ENCODE measurements around the gene ZDHHC14.

The ZDHHC14 gene

DNA sequence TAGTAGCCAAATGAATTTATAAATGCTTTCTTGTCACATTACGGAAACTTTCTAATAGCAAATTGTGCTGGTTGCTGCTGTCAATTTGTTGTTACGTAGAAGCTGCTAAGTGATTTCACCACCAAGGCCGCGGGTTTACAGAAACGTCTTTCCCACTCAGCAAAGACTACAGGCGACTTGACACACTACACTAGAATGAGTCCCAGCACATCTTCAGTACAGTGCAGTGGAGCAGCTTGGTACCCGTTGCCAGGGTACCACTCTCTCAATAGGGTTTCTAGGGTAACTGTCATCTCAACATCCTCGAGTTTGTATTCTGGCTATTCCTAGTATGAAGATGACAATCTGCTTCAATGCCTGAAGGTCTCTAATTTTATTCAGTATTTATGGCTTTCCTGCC, 22.7 kb upstream of the ZDHHC14 start:
- Histone ChIP-seq H3K4me1 (ENCODE audit: control insufficient read depth in 2 of 2, insufficient read depth in 2 of 2, low read length in 2 of 2) (no peaks in the 10 kb centered on the region), H3K27ac (ENCODE audit: low read depth in 2 of 2, low read length in 2 of 2) (no peak overlapping the region), H3K9me3 (ENCODE audit: control insufficient read depth in 2 of 2, low read length in 2 of 2) (no peaks in the 10 kb centered on the region), H3K27me3 (ENCODE audit: control insufficient read depth in 2 of 2, insufficient read depth in 2 of 2, low read length in 2 of 2) (peaks cover 0 to 4% of the 10 kb centered on the region in 2 donors), H3K36me3 (ENCODE audit: control insufficient read depth in 2 of 2, insufficient read depth in 2 of 2, low read length in 2 of 2) (no peaks in the 10 kb centered on the region), H3K9ac (ENCODE audit: low read depth in 1 of 2, low read length in 2 of 2) (no peak overlapping the region), H3K4me3 (ENCODE audit: low read length in 2 of 2) (no peak overlapping the region)

DNA sequence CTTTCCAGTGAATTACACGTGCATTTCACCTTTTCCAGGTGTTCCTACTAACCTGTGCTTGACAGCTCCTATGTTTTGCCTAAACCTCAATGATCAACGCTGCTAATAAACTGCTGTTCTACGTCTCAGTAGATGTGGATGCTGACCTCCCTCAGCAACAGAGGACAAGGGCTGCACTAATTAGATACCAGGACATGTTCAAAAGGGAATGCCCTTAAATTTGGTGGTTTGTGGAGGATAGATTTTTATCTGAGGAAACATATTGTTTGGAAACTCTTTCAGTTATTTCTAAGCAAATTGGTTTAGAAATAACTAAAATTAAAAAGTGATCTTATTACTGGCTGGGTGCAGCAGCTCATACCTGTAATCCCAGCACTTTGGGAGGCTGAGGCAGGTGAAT, 19.1 kb upstream of the ZDHHC14 start:
- Histone ChIP-seq H3K36me3 (ENCODE audit: control insufficient read depth in 2 of 2, insufficient read depth in 2 of 2, low read length in 2 of 2) (no peaks in the 10 kb centered on the region), H3K27ac (ENCODE audit: low read depth in 2 of 2, low read length in 2 of 2) (no peak overlapping the region), H3K27me3 (ENCODE audit: control insufficient read depth in 2 of 2, insufficient read depth in 2 of 2, low read length in 2 of 2) (peaks cover 0 to 4% of the 10 kb centered on the region in 2 donors), H3K9me3 (ENCODE audit: control insufficient read depth in 2 of 2, low read length in 2 of 2) (no peaks in the 10 kb centered on the region), H3K9ac (ENCODE audit: low read depth in 1 of 2, low read length in 2 of 2) (no peak overlapping the region), H3K4me3 (ENCODE audit: low read length in 2 of 2) (no peak overlapping the region), H3K4me1 (ENCODE audit: control insufficient read depth in 2 of 2, insufficient read depth in 2 of 2, low read length in 2 of 2) (no peaks in the 10 kb centered on the region)

DNA sequence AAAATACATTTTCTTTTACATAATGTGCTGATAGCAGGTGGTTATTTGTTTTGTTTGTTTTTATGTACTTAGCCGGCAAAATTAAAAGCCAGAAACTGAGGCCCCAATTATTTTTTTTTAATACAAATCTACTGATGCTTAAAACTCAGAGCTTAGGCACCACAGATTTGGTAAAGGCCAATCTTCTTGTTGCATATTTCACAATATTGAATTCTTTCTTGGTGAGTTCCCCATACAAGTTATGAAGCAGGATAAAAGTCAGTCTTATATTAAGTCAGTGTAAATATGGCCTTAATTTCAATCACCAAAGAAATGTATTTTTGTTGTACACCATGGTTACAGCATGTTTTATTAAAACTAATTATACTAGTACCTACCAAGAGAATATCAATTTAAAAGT, 16.3 kb upstream of the ZDHHC14 start:
- no peak overlapping the region for H3K4me3 ChIP-seq (ENCODE audit: low read length in 2 of 2)
- H3K9ac ChIP-seq (ENCODE audit: low read depth in 1 of 2, low read length in 2 of 2) = no peak overlapping the region
- H3K27me3 ChIP-seq (ENCODE audit: control insufficient read depth in 2 of 2, insufficient read depth in 2 of 2, low read length in 2 of 2) = no peaks in the 10 kb centered on the region
- no peaks in the 10 kb centered on the region for H3K9me3 ChIP-seq (ENCODE audit: control insufficient read depth in 2 of 2, low read length in 2 of 2)
- no peaks in the 10 kb centered on the region for H3K36me3 ChIP-seq (ENCODE audit: control insufficient read depth in 2 of 2, insufficient read depth in 2 of 2, low read length in 2 of 2)
- no peak overlapping the region for H3K27ac ChIP-seq (ENCODE audit: low read depth in 2 of 2, low read length in 2 of 2)
- no peaks in the 10 kb centered on the region for H3K4me1 ChIP-seq (ENCODE audit: control insufficient read depth in 2 of 2, insufficient read depth in 2 of 2, low read length in 2 of 2)

DNA sequence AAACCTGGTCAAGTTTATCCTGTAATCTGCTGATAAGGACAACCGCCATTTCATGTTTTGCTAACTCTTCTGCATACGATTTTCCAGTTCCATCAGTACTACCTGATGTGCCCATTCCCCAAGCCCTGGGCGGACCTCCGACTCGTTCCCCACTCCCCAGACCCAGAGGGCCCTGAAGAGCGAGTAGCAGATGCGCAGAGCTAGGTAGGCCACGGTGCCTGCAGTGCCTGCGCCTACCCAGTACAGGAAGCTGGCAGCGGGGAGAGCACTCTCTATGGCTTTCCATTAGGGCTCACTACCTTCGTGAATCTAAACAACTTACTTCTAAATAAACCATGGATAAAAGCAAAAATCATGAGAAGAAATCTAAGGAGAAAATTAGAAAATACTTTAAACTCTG, 14.3 kb upstream of the ZDHHC14 start:
- no peaks in the 10 kb centered on the region for H3K27me3 ChIP-seq (ENCODE audit: control insufficient read depth in 2 of 2, insufficient read depth in 2 of 2, low read length in 2 of 2)
- H3K36me3 ChIP-seq (ENCODE audit: control insufficient read depth in 2 of 2, insufficient read depth in 2 of 2, low read length in 2 of 2) = no peaks in the 10 kb centered on the region
- no peak overlapping the region for H3K4me3 ChIP-seq (ENCODE audit: low read length in 2 of 2)
- H3K4me1 ChIP-seq (ENCODE audit: control insufficient read depth in 2 of 2, insufficient read depth in 2 of 2, low read length in 2 of 2) = no peaks in the 10 kb centered on the region
- no peaks in the 10 kb centered on the region for H3K9me3 ChIP-seq (ENCODE audit: control insufficient read depth in 2 of 2, low read length in 2 of 2)
- H3K9ac ChIP-seq (ENCODE audit: low read depth in 1 of 2, low read length in 2 of 2) = no peak overlapping the region
- H3K27ac ChIP-seq (ENCODE audit: low read depth in 2 of 2, low read length in 2 of 2) = no peak overlapping the region

DNA sequence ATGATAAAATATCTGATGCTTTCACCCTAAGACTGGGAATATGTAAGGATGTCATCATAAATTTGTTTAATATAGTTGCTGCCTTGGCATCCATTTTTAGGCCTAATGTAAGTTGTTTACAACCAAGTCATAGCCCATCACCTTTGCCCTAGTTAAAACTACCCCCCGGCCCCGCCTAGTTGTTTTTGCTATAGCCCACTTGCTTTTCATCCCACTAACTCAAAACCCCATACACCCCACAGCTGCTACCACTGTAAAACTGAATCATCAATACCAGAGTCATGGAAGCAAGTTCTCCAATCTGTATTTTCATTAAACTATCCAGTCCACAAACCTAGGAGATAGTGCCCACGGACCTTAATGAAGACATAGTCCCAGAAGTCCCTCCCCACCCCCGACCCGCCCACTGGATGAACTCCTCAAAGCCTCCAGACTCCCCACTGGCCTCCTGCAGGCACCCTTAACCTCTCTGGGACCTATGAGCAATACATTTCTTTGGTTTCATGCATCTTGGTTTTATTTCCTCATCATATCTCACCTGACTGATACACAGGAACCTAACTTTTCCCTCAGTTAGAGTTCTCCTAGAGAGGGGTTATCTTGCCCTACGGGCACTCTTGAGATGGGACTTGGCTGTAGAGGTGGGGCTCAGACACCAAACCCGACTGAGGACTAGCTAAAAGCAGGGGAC, 12.5 kb upstream of the ZDHHC14 start:
- H3K27me3 ChIP-seq (ENCODE audit: control insufficient read depth in 2 of 2, insufficient read depth in 2 of 2, low read length in 2 of 2) = no peaks in the 10 kb centered on the region
- no peaks in the 10 kb centered on the region for H3K9me3 ChIP-seq (ENCODE audit: control insufficient read depth in 2 of 2, low read length in 2 of 2)
- H3K4me1 ChIP-seq (ENCODE audit: control insufficient read depth in 2 of 2, insufficient read depth in 2 of 2, low read length in 2 of 2) = no peaks in the 10 kb centered on the region

DNA sequence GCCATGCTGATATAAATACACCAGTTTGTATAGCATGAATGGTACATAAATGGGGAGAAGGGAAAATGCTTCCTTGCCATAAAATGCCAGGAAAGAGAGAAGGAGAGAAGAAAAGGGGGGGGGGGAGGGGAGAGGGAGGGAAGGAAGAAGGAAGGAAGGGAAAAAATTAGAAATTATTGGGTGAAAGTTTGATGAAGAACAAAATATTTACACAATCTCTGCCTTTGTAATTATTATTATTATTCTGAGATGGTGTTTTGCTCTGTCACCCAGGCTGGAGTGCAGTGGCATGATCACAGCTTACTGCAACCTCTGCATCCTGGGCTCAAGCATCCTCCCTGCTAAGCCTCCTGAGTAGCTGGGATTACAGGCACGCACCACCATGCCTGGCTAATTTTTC, 10.2 kb upstream of the ZDHHC14 start:
- H3K4me3 ChIP-seq (ENCODE audit: low read length in 2 of 2) = no peak overlapping the region
- no peak overlapping the region for H3K27ac ChIP-seq (ENCODE audit: low read depth in 2 of 2, low read length in 2 of 2)
- no peaks in the 10 kb centered on the region for H3K27me3 ChIP-seq (ENCODE audit: control insufficient read depth in 2 of 2, insufficient read depth in 2 of 2, low read length in 2 of 2)

More for the DNA sequence above, 12.5 kb upstream of the ZDHHC14 start:
- Histone ChIP-seq H3K9ac (ENCODE audit: low read depth in 1 of 2, low read length in 2 of 2) (no peak overlapping the region), H3K4me3 (ENCODE audit: low read length in 2 of 2) (no peak overlapping the region), H3K36me3 (ENCODE audit: control insufficient read depth in 2 of 2, insufficient read depth in 2 of 2, low read length in 2 of 2) (no peaks in the 10 kb centered on the region), H3K27ac (ENCODE audit: low read depth in 2 of 2, low read length in 2 of 2) (no peak overlapping the region)

DNA sequence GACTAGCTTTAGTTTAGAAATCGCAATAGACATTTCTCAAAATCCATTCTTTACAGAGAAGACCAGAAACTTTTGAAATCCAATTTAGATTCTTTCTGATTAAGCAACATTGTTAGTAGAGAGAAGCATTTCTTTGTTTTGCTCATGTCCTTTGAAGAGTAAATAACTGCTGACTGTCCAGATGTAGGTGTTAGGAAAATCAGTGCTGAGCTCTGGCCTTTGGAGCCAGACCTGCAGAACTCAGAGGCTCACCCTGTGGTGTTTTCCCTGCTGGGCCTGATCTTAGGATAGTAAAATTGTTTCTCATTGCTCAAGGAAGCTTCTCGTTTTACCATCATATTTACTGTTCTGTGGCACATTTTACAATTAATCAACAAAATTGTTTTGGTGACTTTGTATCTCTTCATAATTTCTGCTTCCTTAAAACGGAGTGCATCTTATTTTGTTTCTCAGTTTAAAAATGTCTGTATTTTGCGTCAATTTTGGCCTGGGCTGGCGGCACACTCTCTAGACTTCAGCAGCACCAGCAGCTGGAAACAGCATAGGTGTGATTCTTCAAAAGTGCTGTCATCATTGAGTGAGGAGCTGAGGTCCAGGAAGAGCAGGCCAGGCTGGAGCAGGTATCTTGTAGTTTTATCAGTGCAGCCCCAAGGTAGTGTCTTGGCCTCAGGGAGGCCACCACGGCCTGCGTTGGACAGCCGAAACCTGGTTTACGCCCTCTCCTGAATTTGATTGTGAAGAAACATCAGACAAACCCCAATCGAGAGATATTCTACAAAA, 8.3 kb upstream of the ZDHHC14 start:
- Histone ChIP-seq H3K36me3 (ENCODE audit: control insufficient read depth in 2 of 2, insufficient read depth in 2 of 2, low read length in 2 of 2) (no peaks in the 10 kb centered on the region), H3K9ac (ENCODE audit: low read depth in 1 of 2, low read length in 2 of 2) (no peak overlapping the region), H3K9me3 (ENCODE audit: control insufficient read depth in 2 of 2, low read length in 2 of 2) (no peaks in the 10 kb centered on the region), H3K27ac (ENCODE audit: low read depth in 2 of 2, low read length in 2 of 2) (no peak overlapping the region), H3K4me3 (ENCODE audit: low read length in 2 of 2) (no peak overlapping the region), H3K4me1 (ENCODE audit: control insufficient read depth in 2 of 2, insufficient read depth in 2 of 2, low read length in 2 of 2) (no peaks in the 10 kb centered on the region), H3K27me3 (ENCODE audit: control insufficient read depth in 2 of 2, insufficient read depth in 2 of 2, low read length in 2 of 2) (no peaks in the 10 kb centered on the region)

More for the DNA sequence above, 10.2 kb upstream of the ZDHHC14 start:
- Histone ChIP-seq H3K9ac (ENCODE audit: low read depth in 1 of 2, low read length in 2 of 2) (no peak overlapping the region), H3K9me3 (ENCODE audit: control insufficient read depth in 2 of 2, low read length in 2 of 2) (no peaks in the 10 kb centered on the region), H3K36me3 (ENCODE audit: control insufficient read depth in 2 of 2, insufficient read depth in 2 of 2, low read length in 2 of 2) (no peaks in the 10 kb centered on the region), H3K4me1 (ENCODE audit: control insufficient read depth in 2 of 2, insufficient read depth in 2 of 2, low read length in 2 of 2) (no peaks in the 10 kb centered on the region)

DNA sequence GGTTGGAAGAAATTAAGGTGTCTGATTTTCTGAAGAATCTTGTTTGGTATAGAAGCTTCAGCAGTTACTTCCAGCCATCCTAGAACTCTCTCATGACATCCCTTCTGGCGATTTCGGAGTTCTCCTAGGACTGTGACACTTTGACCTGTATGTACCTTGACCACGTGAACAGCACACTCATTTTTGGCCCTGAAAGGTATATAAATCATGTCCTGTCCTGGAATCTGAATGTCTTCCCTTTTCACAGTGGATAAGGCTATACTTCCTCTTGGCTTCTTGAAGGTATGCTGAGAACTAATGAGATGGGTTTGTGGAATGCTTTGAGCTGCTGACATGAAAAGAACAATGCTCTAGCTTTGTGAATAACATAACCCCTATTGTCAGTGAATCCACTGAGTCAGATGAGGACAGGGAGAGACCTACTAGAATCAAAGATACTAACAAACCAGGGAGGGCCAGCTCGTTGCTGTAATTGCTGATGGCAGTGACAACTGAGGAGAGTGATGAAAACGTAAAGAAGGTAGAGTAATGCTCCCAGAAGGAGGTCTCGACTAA, 6.0 kb upstream of the ZDHHC14 start:
- H3K27me3 ChIP-seq (ENCODE audit: control insufficient read depth in 2 of 2, insufficient read depth in 2 of 2, low read length in 2 of 2) = no peaks in the 10 kb centered on the region
- no peak overlapping the region for H3K27ac ChIP-seq (ENCODE audit: low read depth in 2 of 2, low read length in 2 of 2)
- H3K9me3 ChIP-seq (ENCODE audit: control insufficient read depth in 2 of 2, low read length in 2 of 2) = no peaks in the 10 kb centered on the region
- H3K36me3 ChIP-seq (ENCODE audit: control insufficient read depth in 2 of 2, insufficient read depth in 2 of 2, low read length in 2 of 2) = no peaks in the 10 kb centered on the region
- H3K9ac ChIP-seq (ENCODE audit: low read depth in 1 of 2, low read length in 2 of 2) = no peak overlapping the region
- H3K4me3 ChIP-seq (ENCODE audit: low read length in 2 of 2) = no peak overlapping the region
- peaks cover 4 to 6% of the 10 kb centered on the region in 2 donors for H3K4me1 ChIP-seq (ENCODE audit: control insufficient read depth in 2 of 2, insufficient read depth in 2 of 2, low read length in 2 of 2)

DNA sequence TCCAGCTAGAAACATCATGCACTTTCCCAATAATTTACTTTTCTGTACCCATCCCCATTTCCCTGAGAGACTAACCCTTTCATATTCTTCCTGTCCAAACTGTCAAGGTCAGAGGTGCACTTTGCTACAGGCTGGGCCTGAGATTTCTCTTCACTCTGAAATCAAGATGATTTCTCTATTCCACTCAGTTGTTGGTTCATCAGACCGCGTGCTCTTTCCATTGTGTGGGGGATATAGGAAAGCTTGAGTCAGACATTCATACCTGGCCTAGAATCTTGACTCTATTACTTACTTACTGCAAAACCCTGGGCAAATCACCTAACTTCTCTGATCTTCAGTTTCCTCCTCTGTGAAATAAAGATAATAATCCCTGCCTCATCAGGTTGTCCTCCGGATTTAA, 4.7 kb upstream of the ZDHHC14 start:
- Histone ChIP-seq H3K4me3 (ENCODE audit: low read length in 2 of 2) (no peak overlapping the region), H3K36me3 (ENCODE audit: control insufficient read depth in 2 of 2, insufficient read depth in 2 of 2, low read length in 2 of 2) (no peaks in the 10 kb centered on the region), H3K27me3 (ENCODE audit: control insufficient read depth in 2 of 2, insufficient read depth in 2 of 2, low read length in 2 of 2) (no peaks in the 10 kb centered on the region), H3K9ac (ENCODE audit: low read depth in 1 of 2, low read length in 2 of 2) (no peak overlapping the region), H3K27ac (ENCODE audit: low read depth in 2 of 2, low read length in 2 of 2) (no peak overlapping the region), H3K4me1 (ENCODE audit: control insufficient read depth in 2 of 2, insufficient read depth in 2 of 2, low read length in 2 of 2) (peaks cover 4 to 6% of the 10 kb centered on the region in 2 donors), H3K9me3 (ENCODE audit: control insufficient read depth in 2 of 2, low read length in 2 of 2) (no peaks in the 10 kb centered on the region)

DNA sequence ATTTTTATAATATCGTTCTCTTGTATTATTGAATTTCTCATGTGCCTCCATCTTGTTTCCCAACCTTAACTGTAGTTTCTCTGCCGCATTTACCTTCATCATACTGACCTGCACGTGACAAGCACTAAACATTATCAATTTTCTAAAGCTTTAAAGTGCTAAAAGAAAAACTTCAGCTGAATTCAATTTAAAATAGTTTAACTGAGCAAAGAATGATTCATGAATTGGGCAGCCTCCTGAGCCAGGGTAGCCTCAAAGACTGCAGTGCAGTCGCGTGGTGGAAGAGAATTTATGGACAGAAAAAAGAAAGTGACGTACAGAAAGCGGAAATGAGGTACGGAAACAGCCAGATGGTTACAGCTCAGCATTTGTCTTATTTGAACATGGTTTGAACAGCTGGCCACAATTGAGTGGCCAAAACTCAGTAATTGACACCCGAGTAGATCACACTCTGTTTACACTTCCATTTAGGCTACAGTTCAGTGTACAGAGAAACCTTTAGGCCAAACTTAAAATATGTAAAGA, 4.2 kb upstream of the ZDHHC14 start:
- H3K27ac ChIP-seq (ENCODE audit: low read depth in 2 of 2, low read length in 2 of 2) = no peak overlapping the region

More for the DNA sequence above, 4.2 kb upstream of the ZDHHC14 start:
- Histone ChIP-seq H3K9ac (ENCODE audit: low read depth in 1 of 2, low read length in 2 of 2) (no peak overlapping the region), H3K27me3 (ENCODE audit: control insufficient read depth in 2 of 2, insufficient read depth in 2 of 2, low read length in 2 of 2) (no peaks in the 10 kb centered on the region), H3K4me1 (ENCODE audit: control insufficient read depth in 2 of 2, insufficient read depth in 2 of 2, low read length in 2 of 2) (peaks cover 4 to 6% of the 10 kb centered on the region in 2 donors), H3K36me3 (ENCODE audit: control insufficient read depth in 2 of 2, insufficient read depth in 2 of 2, low read length in 2 of 2) (no peaks in the 10 kb centered on the region), H3K9me3 (ENCODE audit: control insufficient read depth in 2 of 2, low read length in 2 of 2) (no peaks in the 10 kb centered on the region), H3K4me3 (ENCODE audit: low read length in 2 of 2) (no peak overlapping the region)
